Measurements from ENCODE around the gene HCST.
"Not testable (repeated sequence)": the region's sequence is repeated elsewhere in the genome, so short reads cannot be mapped to it uniquely, and the experiment has no call there.

HCST gene

DNA sequence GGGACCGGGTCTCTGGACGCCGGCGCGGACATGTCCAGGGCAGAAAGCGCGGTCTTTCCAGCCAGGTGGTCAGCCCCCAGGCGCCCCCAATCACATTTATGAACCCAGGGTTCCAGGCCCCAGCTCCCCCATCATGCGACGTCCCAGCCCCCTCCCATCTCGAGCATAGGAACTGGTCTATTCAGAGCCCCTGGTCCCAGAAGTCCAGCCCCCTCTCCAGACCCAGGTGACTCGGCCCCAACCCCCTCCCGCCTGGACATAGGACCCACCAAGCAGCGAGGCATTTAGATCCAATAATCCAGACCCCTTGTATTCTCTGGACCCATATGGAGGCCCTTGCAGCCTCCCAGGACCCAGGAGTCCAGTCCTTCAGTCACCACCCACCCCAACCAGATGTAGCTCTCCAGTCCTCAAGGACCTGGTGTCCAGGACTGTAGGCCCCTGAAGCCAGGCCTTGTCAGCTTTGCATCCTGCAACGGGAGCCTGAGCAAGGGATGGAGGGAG lies 33.5 kb upstream of the HCST start:
- no peak overlapping the region for H3K9ac ChIP-seq (ENCODE audit: low read length)

DNA sequence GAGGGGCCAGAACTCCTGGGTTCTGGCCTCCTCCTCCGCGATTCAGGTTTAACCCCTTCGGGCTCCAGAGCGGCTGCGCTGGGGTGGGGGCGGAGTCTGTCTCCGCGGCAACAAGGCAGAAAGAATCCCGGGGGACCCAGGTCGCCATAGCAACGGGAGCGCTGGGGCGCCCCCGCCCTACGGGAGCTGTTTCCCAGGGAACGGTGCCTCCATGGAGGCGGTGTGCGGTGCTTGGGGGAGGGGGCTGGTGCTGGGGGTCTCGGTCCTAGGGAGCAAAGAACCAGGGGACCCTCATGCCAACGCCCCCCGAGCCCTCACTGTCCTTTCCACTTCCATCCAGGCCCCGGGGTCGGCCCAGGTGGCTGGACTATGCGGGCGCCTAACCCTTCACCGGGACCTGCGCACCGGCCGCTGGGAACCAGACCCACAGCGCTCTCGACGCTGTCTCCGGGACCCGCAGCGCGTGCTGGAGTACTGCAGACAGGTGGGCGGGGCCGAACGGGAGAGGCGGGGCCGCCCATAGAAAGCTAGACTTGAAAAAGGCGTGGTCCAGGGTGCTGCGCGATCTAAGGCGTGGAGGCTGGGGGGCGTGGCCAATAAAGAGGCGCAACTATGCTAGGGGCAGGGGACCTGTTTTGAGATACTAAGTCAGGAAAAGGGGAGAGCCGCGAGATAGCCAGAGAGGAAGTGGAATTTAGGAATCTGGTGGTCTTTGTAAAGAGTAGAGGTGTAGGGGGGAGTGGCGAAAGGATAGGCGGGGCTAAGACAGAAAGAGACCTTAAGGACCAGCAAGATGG lies 32.8 kb upstream of the HCST start:
- Histone ChIP-seq H3K9ac (ENCODE audit: low read length) (no peak overlapping the region), H3K27me3 (ENCODE audit: control insufficient read depth, insufficient read depth, low read length) (peaks cover 32% of the 10 kb centered on the region), H3K4me3 (ENCODE audit: low read length) (no peak overlapping the region)

More for the DNA sequence above, 33.5 kb upstream of the HCST start:
- Histone ChIP-seq H3K9me3 (ENCODE audit: control insufficient read depth, low read length) (no peaks in the 10 kb centered on the region), H3K4me3 (ENCODE audit: low read length) (no peak overlapping the region), H3K36me3 (ENCODE audit: control insufficient read depth, insufficient read depth, low read length) (no peaks in the 10 kb centered on the region), H3K27me3 (ENCODE audit: control insufficient read depth, insufficient read depth, low read length) (peaks cover 32% of the 10 kb centered on the region), H3K4me1 (ENCODE audit: control insufficient read depth, insufficient read depth, low read length) (peaks cover 16% of the 10 kb centered on the region)

DNA sequence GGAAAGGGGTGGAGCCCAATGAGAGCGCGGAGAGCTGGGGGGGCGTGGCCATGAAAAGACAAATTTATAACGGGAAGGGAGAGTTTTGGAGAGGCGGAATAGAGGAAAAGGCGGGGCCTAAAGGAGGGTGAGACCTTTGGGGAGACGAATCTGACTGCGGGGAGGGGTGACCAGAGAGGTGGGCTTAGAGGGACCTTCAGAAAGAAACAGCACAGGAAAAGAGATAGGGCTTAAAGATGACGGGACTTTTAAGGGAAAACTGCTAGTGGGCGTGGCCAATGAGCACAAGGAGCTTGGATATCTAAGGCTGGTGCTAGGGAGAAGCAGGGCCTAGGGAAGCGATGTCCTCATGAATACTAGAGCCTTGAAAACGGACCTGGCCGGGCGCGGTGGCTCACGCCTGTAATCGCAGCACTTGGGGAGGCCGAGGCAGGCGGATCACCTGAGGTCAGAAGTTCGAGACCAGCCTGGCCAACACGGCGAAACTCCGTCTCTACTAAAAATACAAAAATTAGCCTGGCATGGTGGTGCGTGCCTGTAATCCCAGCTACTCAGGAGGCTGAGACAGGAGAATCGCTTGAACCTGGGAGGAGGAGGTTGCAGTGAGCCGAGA lies 32.1 kb upstream of the HCST start:
- not testable (repeated sequence) for H3K9ac ChIP-seq (ENCODE audit: low read length); H3K9me3 ChIP-seq (ENCODE audit: control insufficient read depth, low read length); H3K4me3 ChIP-seq (ENCODE audit: low read length); H3K36me3 ChIP-seq (ENCODE audit: control insufficient read depth, insufficient read depth, low read length)
- Histone ChIP-seq H3K27me3 (ENCODE audit: control insufficient read depth, insufficient read depth, low read length) (peaks cover 32% of the 10 kb centered on the region), H3K4me1 (ENCODE audit: control insufficient read depth, insufficient read depth, low read length) (peaks cover 16% of the 10 kb centered on the region)

More for the DNA sequence above, 32.8 kb upstream of the HCST start:
- Histone ChIP-seq H3K4me1 (ENCODE audit: control insufficient read depth, insufficient read depth, low read length) (peaks cover 16% of the 10 kb centered on the region), H3K9me3 (ENCODE audit: control insufficient read depth, low read length) (no peaks in the 10 kb centered on the region), H3K36me3 (ENCODE audit: control insufficient read depth, insufficient read depth, low read length) (no peaks in the 10 kb centered on the region)

DNA sequence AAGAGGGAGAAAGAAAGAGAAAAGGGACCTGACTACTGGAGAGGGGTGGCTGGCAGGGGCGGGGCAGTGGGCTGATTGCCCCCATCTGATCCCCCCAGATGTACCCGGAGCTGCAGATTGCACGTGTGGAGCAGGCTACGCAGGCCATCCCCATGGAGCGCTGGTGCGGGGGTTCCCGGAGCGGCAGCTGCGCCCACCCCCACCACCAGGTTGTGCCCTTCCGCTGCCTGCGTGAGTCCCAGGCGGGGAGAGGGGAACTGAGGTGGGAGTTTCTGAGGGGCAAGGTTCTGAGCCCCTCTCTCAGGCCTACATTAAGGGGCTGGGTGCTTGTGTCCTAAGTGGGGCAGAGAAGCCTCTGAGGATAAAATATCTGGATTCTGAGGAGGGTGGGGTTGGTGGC lies 31.5 kb upstream of the HCST start:
- Histone ChIP-seq H3K9me3 (ENCODE audit: control insufficient read depth, low read length) (no peaks in the 10 kb centered on the region), H3K9ac (ENCODE audit: low read length) (no peak overlapping the region), H3K36me3 (ENCODE audit: control insufficient read depth, insufficient read depth, low read length) (no peaks in the 10 kb centered on the region), H3K4me1 (ENCODE audit: control insufficient read depth, insufficient read depth, low read length) (peaks cover 16% of the 10 kb centered on the region), H3K4me3 (ENCODE audit: low read length) (no peak overlapping the region), H3K27me3 (ENCODE audit: control insufficient read depth, insufficient read depth, low read length) (peaks cover 32% of the 10 kb centered on the region)

DNA sequence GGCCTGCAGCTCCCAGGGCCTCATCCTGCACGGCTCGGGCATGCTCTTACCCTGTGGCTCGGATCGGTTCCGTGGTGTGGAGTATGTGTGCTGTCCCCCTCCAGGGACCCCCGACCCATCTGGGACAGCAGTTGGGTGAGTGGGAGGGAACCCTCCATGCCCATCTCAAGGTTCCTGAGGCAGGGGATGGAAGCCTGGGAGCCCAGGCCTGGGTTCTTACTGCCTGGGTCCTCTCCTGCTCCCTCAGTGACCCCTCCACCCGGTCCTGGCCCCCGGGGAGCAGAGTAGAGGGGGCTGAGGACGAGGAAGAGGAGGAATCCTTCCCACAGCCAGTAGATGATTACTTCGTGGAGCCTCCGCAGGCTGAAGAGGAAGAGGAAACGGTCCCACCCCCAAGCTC lies 30.7 kb upstream of the HCST start:
- Histone ChIP-seq H3K36me3 (ENCODE audit: control insufficient read depth, insufficient read depth, low read length) (no peaks in the 10 kb centered on the region), H3K27me3 (ENCODE audit: control insufficient read depth, insufficient read depth, low read length) (peaks cover 32% of the 10 kb centered on the region), H3K9ac (ENCODE audit: low read length) (no peak overlapping the region), H3K9me3 (ENCODE audit: control insufficient read depth, low read length) (no peaks in the 10 kb centered on the region), H3K4me1 (ENCODE audit: control insufficient read depth, insufficient read depth, low read length) (peaks cover 16% of the 10 kb centered on the region), H3K4me3 (ENCODE audit: low read length) (no peak overlapping the region)

DNA sequence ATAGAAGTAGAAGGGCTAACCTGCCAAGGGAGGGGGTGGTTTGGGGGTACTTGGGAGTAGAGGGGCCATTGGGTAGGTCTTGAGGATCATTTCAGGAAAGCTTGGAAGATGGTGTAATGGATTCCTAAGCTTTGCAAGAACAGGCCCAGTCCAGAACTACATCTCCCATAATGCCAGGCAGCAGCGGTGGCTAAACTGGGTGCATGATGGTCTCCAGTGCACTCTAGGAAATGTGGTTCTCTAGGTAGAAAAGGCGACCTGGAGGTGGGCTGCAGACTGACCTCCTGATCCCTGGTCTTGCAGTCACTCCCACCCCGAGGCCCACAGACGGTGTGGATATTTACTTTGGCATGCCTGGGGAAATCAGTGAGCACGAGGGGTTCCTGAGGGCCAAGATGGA lies 30.1 kb upstream of the HCST start:
- Histone ChIP-seq H3K9ac (ENCODE audit: low read length) (no peak overlapping the region), H3K36me3 (ENCODE audit: control insufficient read depth, insufficient read depth, low read length) (no peaks in the 10 kb centered on the region), H3K4me3 (ENCODE audit: low read length) (no peak overlapping the region), H3K9me3 (ENCODE audit: control insufficient read depth, low read length) (no peaks in the 10 kb centered on the region), H3K4me1 (ENCODE audit: control insufficient read depth, insufficient read depth, low read length) (peaks cover 16% of the 10 kb centered on the region), H3K27me3 (ENCODE audit: control insufficient read depth, insufficient read depth, low read length) (peaks cover 32% of the 10 kb centered on the region)

DNA sequence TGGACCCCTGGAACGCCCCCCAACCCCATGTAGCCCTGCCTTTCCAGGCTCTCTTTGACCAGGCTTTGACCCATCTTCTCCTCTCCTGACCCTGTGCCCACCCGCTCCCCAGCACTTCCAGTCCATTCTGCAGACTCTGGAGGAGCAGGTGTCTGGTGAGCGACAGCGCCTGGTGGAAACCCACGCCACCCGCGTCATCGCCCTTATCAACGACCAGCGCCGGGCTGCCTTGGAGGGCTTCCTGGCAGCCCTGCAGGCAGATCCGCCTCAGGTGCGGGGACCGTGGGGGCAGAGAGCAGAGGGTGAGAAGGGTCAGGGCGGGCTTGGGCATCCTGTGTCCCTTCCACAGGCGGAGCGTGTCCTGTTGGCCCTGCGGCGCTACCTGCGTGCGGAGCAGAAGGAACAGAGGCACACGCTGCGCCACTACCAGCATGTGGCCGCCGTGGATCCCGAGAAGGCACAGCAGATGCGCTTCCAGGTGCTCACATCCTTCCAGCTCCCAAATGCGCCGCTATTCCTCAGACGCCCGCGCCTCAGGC lies 27.9 kb upstream of the HCST start:
- Histone ChIP-seq H3K27me3 (ENCODE audit: control insufficient read depth, insufficient read depth, low read length) (peaks cover 28% of the 10 kb centered on the region), H3K36me3 (ENCODE audit: control insufficient read depth, insufficient read depth, low read length) (no peaks in the 10 kb centered on the region), H3K4me1 (ENCODE audit: control insufficient read depth, insufficient read depth, low read length) (peaks cover 7% of the 10 kb centered on the region), H3K9me3 (ENCODE audit: control insufficient read depth, low read length) (no peaks in the 10 kb centered on the region), H3K4me3 (ENCODE audit: low read length) (no peak overlapping the region), H3K9ac (ENCODE audit: low read length) (no peak overlapping the region)

DNA sequence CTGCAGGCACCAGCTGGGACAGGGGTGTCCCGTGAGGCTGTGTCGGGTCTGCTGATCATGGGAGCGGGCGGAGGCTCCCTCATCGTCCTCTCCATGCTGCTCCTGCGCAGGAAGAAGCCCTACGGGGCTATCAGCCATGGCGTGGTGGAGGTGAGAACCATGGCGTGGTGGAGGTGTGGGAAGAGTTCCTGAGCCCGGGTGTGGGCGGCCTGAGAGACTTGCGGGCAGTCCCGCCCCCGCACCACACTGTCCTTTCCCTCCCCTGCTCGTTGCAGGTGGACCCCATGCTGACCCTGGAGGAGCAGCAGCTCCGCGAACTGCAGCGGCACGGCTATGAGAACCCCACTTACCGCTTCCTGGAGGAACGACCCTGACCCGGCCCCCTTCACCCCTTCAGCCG lies 23.3 kb upstream of the HCST start:
- Histone ChIP-seq H3K4me1 (ENCODE audit: control insufficient read depth, insufficient read depth, low read length) (no peaks in the 10 kb centered on the region), H3K9me3 (ENCODE audit: control insufficient read depth, low read length) (no peaks in the 10 kb centered on the region), H3K4me3 (ENCODE audit: low read length) (no peak overlapping the region), H3K27me3 (ENCODE audit: control insufficient read depth, insufficient read depth, low read length) (peaks cover 5% of the 10 kb centered on the region), H3K36me3 (ENCODE audit: control insufficient read depth, insufficient read depth, low read length) (no peaks in the 10 kb centered on the region), H3K9ac (ENCODE audit: low read length) (no peak overlapping the region)

DNA sequence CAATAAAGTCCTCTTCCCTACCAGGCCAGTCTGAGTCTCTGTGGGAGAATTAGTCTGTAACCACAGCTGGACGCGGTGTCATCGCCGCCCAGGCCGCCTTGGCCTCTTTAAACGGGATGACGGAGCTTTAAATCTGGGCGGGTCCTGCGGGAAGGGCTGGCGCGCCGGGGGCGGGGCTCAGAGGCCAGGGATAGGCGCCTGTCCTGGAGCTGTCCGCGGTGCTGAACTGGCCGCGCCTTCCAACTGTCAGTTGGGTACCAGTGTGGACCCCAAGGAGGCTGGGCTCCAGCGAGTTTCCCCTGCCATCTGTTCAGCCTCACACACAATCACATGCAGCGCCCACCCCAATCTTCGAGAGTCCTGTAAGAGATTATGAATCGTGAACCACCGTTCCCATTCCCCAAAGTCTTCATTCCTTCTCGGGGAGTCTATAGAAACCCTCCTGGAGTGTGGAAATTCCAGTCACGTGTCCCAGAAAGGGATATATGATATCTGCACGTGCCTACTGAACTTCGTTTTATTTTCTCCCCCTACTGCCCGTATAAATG lies 22.5 kb upstream of the HCST start:
- Histone ChIP-seq H3K4me1 (ENCODE audit: control insufficient read depth, insufficient read depth, low read length) (no peaks in the 10 kb centered on the region), H3K4me3 (ENCODE audit: low read length) (no peak overlapping the region), H3K36me3 (ENCODE audit: control insufficient read depth, insufficient read depth, low read length) (no peaks in the 10 kb centered on the region), H3K27me3 (ENCODE audit: control insufficient read depth, insufficient read depth, low read length) (peaks cover 5% of the 10 kb centered on the region), H3K9ac (ENCODE audit: low read length) (no peak overlapping the region), H3K9me3 (ENCODE audit: control insufficient read depth, low read length) (no peaks in the 10 kb centered on the region)

DNA sequence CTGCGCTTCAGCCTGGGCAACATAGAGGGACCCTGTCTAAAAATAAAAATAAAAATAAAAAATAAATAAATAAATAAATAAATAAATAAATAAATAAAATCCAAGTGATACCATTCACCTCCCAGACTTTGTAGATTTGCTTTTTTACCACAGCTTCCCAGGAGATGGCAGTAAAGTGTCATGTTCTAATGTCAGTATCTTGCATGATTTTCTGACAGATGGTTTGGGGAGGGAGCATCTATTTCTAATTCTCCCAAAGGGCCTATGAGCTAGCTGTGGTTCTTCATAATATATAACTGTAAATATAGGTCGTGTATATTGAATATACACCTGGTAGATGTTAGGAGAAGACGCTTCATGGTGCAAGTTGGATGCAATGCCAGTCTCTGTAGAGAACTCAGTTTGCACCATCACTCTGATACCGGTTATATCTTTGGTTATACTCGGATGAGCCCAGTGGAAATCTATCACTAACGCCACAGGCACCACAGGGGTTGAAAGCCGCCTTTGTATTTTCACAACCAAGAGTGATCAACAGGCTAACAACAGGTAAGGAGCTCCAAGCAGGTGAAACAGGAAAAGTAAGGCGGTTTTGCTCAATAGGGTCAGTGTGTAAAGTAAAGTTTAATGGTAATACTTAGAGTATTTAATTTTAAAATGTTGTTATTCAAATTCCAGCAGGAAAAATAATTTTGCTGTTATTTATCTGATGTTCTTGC lies 20.1 kb upstream of the HCST start:
- H3K4me3 ChIP-seq (ENCODE audit: low read length) = no peak overlapping the region
- H3K36me3 ChIP-seq (ENCODE audit: control insufficient read depth, insufficient read depth, low read length) = no peaks in the 10 kb centered on the region
- H3K9me3 ChIP-seq (ENCODE audit: control insufficient read depth, low read length) = no peaks in the 10 kb centered on the region
- H3K27me3 ChIP-seq (ENCODE audit: control insufficient read depth, insufficient read depth, low read length) = peaks cover 5% of the 10 kb centered on the region
- H3K9ac ChIP-seq (ENCODE audit: low read length) = no peak overlapping the region
- no peaks in the 10 kb centered on the region for H3K4me1 ChIP-seq (ENCODE audit: control insufficient read depth, insufficient read depth, low read length)

DNA sequence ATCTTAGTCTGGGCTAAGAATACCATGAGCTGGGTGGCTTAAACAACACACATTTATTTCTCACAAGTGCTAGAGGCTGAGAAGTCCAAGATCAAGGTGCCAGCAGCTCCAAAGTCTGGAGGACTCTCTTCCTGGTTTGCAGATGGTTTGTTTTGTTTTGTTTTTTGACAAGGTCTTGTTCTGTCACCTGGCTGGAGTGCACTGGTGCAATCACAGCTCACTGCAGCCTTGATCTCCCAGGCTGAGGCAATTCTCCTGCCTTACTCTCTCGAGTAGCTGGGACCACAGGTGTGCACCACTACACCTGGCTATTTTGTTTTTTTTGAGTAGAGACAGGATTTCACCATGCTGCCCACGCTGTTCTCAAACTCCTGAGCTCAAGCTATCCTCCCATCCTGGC lies 18.4 kb upstream of the HCST start:
- no peaks in the 10 kb centered on the region for H3K9me3 ChIP-seq (ENCODE audit: control insufficient read depth, low read length)
- H3K9ac ChIP-seq (ENCODE audit: low read length) = no peak overlapping the region
- peaks cover 9% of the 10 kb centered on the region for H3K36me3 ChIP-seq (ENCODE audit: control insufficient read depth, insufficient read depth, low read length)
- no peaks in the 10 kb centered on the region for H3K4me1 ChIP-seq (ENCODE audit: control insufficient read depth, insufficient read depth, low read length)
- H3K27me3 ChIP-seq (ENCODE audit: control insufficient read depth, insufficient read depth, low read length) = peaks cover 1% of the 10 kb centered on the region
- H3K4me3 ChIP-seq (ENCODE audit: low read length) = no peak overlapping the region
